GM18909 (cell line): ENCODE data around the gene DNAJC10.

Experiments
- ATAC-seq: cut with Tn5 transposase; IDR thresholded peaks from one replicate; pipeline ENCODE4 v1.9.1; 2021; ENCODE audit warnings: mild to moderate bottlenecking; ENCODE audit not compliant: unreplicated experiment, poor library complexity

Gene DNAJC10

DNA sequence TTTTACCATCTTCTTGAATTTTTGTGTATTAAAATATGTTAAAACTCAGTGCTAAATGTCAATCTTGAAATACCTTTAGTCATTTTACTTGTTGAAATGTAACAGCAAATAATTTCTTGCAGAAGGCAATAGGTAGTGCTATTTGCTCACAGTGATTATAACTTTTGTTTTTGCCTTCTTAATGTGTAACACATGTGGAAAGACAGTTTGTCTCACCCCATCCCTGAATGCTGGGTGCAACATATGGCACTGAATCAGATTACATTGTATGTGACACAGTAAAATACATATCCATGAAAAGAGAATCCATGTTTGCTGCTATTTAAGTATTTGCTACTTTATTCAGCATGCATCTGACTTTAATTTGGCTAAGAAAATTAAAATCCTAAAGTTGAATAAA lies 115.0 kb downstream of the DNAJC10 start:
- no peak for ATAC-seq

DNA sequence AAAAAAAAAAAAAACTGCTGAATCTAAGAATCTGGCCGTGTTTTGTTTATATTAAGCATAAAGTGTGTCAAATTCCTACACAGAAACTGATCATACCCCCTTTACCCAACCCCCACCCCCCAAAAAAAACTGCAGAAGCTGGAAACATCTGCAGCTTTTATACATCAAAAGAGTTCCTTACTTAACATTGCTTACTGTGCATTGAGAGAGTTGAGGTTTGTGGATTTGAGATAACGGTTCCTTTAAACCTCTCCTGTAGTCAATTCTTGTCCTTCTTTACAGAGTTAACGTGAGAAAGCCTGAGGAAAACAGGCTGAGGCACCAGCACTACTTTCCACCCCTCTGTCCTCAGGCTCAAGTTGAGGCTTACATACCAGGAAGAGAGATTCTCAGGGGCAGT lies 115.9 kb downstream of the DNAJC10 start:
- ATAC-seq = no peak

DNA sequence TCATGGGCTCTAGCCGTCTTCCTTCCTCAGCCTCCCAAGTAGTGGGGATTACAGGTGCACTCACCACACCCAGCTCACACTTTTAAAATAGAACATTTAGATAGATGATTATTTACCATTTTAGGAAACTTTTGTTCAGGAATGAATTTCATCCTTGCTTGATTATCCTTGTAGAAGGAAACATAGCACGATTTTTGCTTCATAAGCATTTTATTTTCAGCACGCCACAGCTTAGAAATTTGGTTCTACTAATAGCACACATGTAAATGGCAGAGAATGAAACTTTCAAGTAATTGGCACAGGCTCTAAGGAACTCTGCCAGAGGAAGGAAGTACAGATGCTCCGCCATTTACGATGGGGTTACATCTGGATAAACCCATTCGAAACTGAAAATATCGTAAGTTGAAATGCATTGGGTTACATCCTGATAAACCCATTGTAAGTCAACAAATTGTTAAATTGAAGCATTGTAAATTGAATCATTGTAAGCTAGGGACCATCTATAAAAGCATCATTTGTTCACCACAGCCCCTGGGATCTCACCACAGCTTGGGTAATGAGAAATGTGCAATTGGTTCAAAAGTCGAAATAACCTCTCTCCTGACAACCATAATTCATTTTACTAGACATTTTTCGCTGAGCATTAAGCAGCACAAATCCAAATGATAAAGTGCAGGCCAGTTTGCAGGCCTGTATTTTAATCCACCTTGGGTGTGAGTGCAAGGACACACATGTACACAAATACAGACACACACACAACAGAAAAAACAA lies 117.2 kb downstream of the DNAJC10 start:
- no peak for ATAC-seq

DNA sequence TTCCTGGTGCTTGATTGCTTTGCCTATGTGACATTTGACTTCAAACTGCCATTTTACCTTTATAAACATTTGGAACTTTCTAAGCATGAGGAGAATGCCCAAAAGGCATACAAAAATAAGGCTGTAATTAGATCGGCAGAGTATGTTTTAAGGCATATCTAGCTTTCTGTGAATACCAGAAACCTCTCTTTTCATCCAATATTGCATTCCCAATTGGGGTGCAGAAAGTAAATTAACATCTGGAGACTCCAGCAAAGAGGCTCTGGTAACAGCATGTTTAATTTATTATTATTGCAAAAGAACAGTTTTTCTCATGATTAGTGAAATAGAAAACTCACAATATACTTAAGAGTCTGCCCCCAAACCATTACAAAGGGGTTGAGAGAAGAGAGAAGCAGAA lies 118.2 kb downstream of the DNAJC10 start:
- ATAC-seq = no peak

DNA sequence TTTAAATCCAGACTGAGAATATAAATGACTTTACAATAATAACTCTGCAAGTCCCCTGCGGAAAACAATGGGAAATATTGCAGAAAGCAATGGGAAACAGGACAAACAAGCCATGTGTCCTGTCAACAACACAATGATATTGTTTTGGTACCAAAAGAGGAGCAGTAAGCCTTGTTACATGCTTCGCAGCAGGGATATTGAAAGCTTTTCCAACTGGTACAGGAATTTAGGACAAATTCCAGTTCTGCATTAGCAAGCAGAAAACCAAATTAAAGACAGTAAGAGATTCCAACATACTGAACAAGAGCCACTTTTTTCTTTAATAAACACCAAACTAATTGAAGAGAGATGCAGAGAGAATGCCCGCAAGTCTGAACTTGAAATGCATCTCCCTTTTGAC lies 120.4 kb downstream of the DNAJC10 start:
- ATAC-seq = no peak
